Measurements from ENCODE around the gene SATB2.

SATB2 gene

GRCh38 chr2:199257261-199258224, 200.2 kb downstream of the SATB2 start:
- no peak for DNase-seq (ENCODE audit: low read depth)

GRCh38 chr2:199230091-199230490, 227.6 kb downstream of the SATB2 start:
- DNase-seq (ENCODE audit: low read depth): no peak

GRCh38 chr2:199228887-199229819, 228.6 kb downstream of the SATB2 start:
- peak; percentile 91 for DNase-seq (ENCODE audit: low read depth)

- no peak for DNase-seq (ENCODE audit: low read depth)
Measured at GRCh38 chr2:199223791-199224190, 233.9 kb downstream of the SATB2 start.

GRCh38 chr2:199220920-199221319, 236.8 kb downstream of the SATB2 start:
- DNase-seq (ENCODE audit: low read depth): no peak

GRCh38 chr2:199219551-199219950, 238.2 kb downstream of the SATB2 start:
- DNase-seq (ENCODE audit: low read depth): no peak

Measured in GM04504 (cell line).